Breast epithelium (tissue), 3 donors: Measurements from ENCODE around the gene NRXN3.

Experiments used
- CTCF ChIP-seq, 3 donors: fragments of 450-650 bp; IDR thresholded peaks; one replicate each; pipeline ENCODE4 v1.5.1; 2016 to 2017; ENCODE audit warnings: antibody characterized with exemption in 3 of 3, mild to moderate bottlenecking in 3 of 3, moderate library complexity in 3 of 3
- POLR2AphosphoS5 ChIP-seq, 3 donors: sonication (generic); formaldehyde crosslinking; IDR thresholded peaks; one replicate each; pipeline ENCODE4 v1.6.1; 2017; ENCODE audit warnings: antibody characterized with exemption in 3 of 3

GRCh38 chr14:79729731-79730130, 1559.6 kb downstream of the NRXN3 start:
- no peak for TF ChIP-seq POLR2AphosphoS5 (IDR thresholded peaks at IDR 0.05)
- no peak for TF ChIP-seq CTCF (IDR thresholded peaks at IDR 0.05)
